AG04450 (cell line): Measurements from ENCODE around the gene AJM1. TPM values are rescaled to one million over a fixed set of nuclear protein-coding genes. Genes with fewer than 3 reads are reported as not detected.

Experiments
- CTCF ChIA-PET: fragments of 300-600, 350-600 bp; formaldehyde crosslinking; extraction: SDS; loops from one replicate; lab custom pipeline; 2022; ENCODE audit warnings: antibody characterized with exemption, inconsistent platforms; lab: Charles Lee
- POLR2A ChIA-PET: fragments of 350-600 bp; formaldehyde crosslinking; extraction: SDS; loops from one replicate; lab custom pipeline; 2021; ENCODE audit warnings: antibody characterized with exemption, inconsistent platforms; lab: Yijun Ruan, JAX
- DNase-seq: peaks from one replicate; pipeline ENCODE4 v3.0.0-alpha.2; 2011; ENCODE audit warnings: low read depth, low spot score
- H3K27ac ChIP-seq: one replicate; pipeline ENCODE4 v1.5.1; 2012; ENCODE audit warnings: low read depth, low read length, control low read depth
- H3K27me3 ChIP-seq: one replicate; pipeline ENCODE4 v1.6.0; 2012; ENCODE audit warnings: low read length; ENCODE audit not compliant: control insufficient read depth, insufficient read depth
- H3K4me3 ChIP-seq: 2 replicates; pipeline ENCODE4 v1.5.1; 2011; ENCODE audit warnings: mild to moderate bottlenecking, low read depth, low read length, control low read depth
- H3K9me3 ChIP-seq: 2 replicates; pipeline ENCODE4 v1.5.1; 2012; ENCODE audit warnings: low read length; ENCODE audit not compliant: control insufficient read depth, insufficient read depth
- CTCF ChIP-seq: IDR thresholded peaks from 2 replicates; pipeline ENCODE4 v1.5.1; 2011; ENCODE audit warnings: low read depth, low read length, control low read depth, inconsistent platforms
- polyA plus RNA-seq: library from polyadenylated mRNA; depleted of rRNA; stranded (reverse); fragments of >200 nt; gene quantifications from 2 replicates; pipeline ENCODE4 v1.2.3, GENCODE V29; 2011

Gene AJM1
- polyA plus RNA-seq, 1 experiment = 0.26 TPM

- Histone ChIP-seq H3K9me3 (no peaks in the 10 kb centered on the region; the same call in 1 of the 2 replicates), H3K27ac (peak overlapping the region; percentile 11), H3K27me3 (no peaks in the 10 kb centered on the region), H3K4me3 (peak overlapping the region; percentile 78)
- no peak for TF ChIP-seq CTCF
- no peak for DNase-seq
- POLR2A ChIA-PET = interaction anchor here (0.6 to 1.0 kb wide), 2 partner anchors 9 to 18 kb away, joined by 3 read pairs; no protein-coding TSS in a partner anchor
- CTCF ChIA-PET = no interaction called here
Measured at GRCh38 chr9:136808806-136809158, 33.5 kb upstream of the AJM1 start.

GRCh38 chr9:136814725-136815421 is 27.4 kb upstream of the AJM1 start:
- TF ChIP-seq CTCF = no peak
- Histone ChIP-seq H3K4me3 (no peak overlapping the region), H3K9me3 (no peaks in the 10 kb centered on the region), H3K27me3 (no peaks in the 10 kb centered on the region), H3K27ac (no peak overlapping the region)
- ChIA-PET POLR2A (interaction anchor here (1.1 kb wide), 1 partner anchor 27 kb away, joined by 3 read pairs; the partner anchor contains the start of gene AJM1), CTCF (no interaction called here)
- no peak for DNase-seq

- no peak overlapping the region for H3K27ac ChIP-seq
- H3K4me3 ChIP-seq = no peak overlapping the region
- no peaks in the 10 kb centered on the region for H3K27me3 ChIP-seq
- POLR2A ChIA-PET = interaction anchor here (1.1 kb wide), 1 partner anchor 27 kb away, joined by 3 read pairs; the partner anchor contains the start of gene AJM1
- DNase-seq = no peak
- no peak for TF ChIP-seq CTCF
- CTCF ChIA-PET = no interaction called here
- H3K9me3 ChIP-seq = no peaks in the 10 kb centered on the region
Measured at GRCh38 chr9:136815422-136815782, 26.9 kb upstream of the AJM1 start.

- no peak for DNase-seq
- CTCF ChIA-PET = interaction anchor here (1.0 kb wide), 1 partner anchor 29 kb away, joined by 3 read pairs; no protein-coding TSS in a partner anchor
- no peak for TF ChIP-seq CTCF
- POLR2A ChIA-PET = no interaction called here
- Histone ChIP-seq H3K4me3 (no peak overlapping the region), H3K27ac (no peak overlapping the region), H3K9me3 (no peaks in the 10 kb centered on the region; the same call in 1 of the 2 replicates), H3K27me3 (no peaks in the 10 kb centered on the region)
Measured at GRCh38 chr9:136820971-136821825, 21.1 kb upstream of the AJM1 start.
